Measurements from ENCODE around the gene PNPLA2. TPM values are rescaled to one million over a fixed set of nuclear protein-coding genes. Genes with fewer than 3 reads are reported as not detected.

The PNPLA2 gene
- total RNA-seq, 4 donors from 2014 or later, result 58.9 to 93.3 (median 91.7) TPM

DNA sequence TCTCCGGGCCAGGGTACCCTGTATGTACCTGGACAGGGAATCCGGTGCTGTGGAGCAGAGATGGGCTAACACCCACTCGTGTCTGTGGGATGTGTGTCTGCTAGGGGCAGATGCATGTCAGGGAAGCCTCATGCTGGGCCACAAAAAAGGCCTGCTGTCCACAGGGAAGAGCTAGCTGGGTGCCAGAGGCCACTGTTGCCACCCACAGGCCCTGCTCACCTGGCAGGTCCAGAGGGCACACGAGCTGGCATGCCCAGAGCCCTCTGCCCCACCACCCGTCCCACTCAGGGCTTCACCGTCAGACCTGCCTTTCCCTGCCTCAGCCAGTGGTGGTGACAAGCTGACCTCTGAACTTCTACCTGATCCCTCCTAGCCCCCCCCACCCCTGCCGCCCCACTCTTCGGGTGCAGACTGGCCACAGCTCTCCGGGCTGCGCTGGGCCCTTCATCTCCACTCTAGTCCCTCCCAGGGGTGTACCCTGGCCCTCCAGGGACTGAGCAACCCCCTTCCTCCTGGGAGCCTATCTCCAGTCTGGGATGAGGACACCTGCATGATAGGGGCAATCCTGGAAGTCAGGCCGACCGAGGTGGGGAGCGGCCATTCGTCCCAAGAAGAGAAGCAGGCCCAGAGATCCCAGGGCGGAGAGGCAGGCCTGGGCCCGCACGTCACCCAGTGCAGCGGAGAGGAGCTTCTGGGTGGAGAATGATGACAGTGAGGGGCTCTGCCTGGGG lies 22.0 kb upstream of the PNPLA2 start:
- TF ChIP-seq, protein P1, sequence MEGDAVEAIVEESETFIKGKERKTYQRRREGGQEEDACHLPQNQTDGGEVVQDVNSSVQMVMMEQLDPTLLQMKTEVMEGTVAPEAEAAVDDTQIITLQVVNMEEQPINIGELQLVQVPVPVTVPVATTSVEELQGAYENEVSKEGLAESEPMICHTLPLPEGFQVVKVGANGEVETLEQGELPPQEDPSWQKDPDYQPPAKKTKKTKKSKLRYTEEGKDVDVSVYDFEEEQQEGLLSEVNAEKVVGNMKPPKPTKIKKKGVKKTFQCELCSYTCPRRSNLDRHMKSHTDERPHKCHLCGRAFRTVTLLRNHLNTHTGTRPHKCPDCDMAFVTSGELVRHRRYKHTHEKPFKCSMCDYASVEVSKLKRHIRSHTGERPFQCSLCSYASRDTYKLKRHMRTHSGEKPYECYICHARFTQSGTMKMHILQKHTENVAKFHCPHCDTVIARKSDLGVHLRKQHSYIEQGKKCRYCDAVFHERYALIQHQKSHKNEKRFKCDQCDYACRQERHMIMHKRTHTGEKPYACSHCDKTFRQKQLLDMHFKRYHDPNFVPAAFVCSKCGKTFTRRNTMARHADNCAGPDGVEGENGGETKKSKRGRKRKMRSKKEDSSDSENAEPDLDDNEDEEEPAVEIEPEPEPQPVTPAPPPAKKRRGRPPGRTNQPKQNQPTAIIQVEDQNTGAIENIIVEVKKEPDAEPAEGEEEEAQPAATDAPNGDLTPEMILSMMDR (IDR thresholded peaks at IDR 0.05 in 4 of 5, conservative IDR thresholded peaks at IDR 0.05 in 1 of 5), result no peak
- TF ChIP-seq POLR2A (IDR thresholded peaks at IDR 0.05), result no peak
- H3K4me1 ChIP-seq, result peaks cover 11 to 35% of the 10 kb centered on the region in 2 donors
- peak overlapping the region; percentile 57 to 69 (median 64) for H3K27ac ChIP-seq
- in situ Hi-C loops (cut with MboI; ENCODE audit: low sequenced_read_pairs in 4 of 4) (no loop called here), intact Hi-C loops (cut with DNase I; ENCODE audit: low total_unique reads) (loop anchor here (5.0 kb wide), 1 partner anchor 134 kb away; no protein-coding TSS in a partner anchor)
- H3K36me3 ChIP-seq, result peaks cover 0 to 26% of the 10 kb centered on the region in 2 donors
- DNase-seq (no peak), ATAC-seq (no peak)
- peaks cover 12 to 26% (median 24%) of the 10 kb centered on the region in 3 donors for H3K27me3 ChIP-seq
- no peaks in the 10 kb centered on the region for H3K9me3 ChIP-seq
- H3K4me3 ChIP-seq, result peak overlapping the region; percentile 64 to 71 (median 68)

DNA sequence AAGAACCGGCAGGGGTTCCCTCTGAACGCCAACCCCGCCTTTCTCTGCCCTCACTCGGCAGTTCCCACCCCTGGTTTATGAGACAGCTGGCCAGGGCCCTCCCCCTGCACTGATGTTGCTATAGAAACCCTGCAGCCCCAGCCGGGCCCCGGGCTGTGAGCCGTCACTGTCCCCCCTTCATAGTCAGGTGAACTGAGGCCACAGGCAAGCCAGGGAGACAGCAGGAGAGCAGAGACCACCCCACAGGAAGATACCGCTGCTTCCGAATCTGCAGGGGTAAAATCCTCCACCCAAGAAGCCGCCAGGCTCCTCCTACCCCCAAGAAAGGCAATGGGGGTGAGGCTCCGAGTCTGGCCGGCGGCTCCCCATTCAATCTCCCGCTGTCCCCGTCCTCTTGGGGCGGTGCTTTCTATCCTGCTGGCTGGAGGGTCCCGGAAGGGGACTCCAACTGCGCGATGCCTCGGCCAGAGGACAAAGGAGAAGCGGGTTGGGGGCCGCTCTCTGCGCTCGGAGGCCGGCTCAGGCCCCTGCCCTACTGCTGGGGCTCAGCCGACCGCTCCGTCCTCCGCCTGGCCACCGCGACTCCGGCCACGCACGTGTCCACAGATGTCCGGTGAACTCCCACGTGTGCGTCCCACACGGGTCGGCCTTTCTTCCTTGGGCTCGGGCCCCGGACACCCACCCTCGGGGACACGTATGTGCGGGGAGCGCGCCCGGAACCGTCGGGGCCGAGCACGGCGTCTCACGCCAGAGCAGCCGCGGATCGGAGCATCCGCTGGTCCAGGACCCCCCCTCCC lies 21.2 kb upstream of the PNPLA2 start:
- intact Hi-C loops (cut with DNase I; ENCODE audit: low total_unique reads), result loop anchor here (1.0 to 5.0 kb wide), 3 partner anchors 50 to 135 kb away; partner anchors contain the start of gene TALDO1
- Histone ChIP-seq H3K36me3 (peaks cover 0 to 33% of the 10 kb centered on the region in 2 donors), H3K27me3 (peaks cover 12 to 26% (median 24%) of the 10 kb centered on the region in 3 donors), H3K4me1 (peaks cover 11 to 35% of the 10 kb centered on the region in 2 donors), H3K27ac (peak overlapping the region; percentile 57 to 69 (median 64)), H3K9me3 (no peaks in the 10 kb centered on the region), H3K4me3 (peak overlapping the region; percentile 64 to 71 (median 68))
- no peak for TF ChIP-seq POLR2A (IDR thresholded peaks at IDR 0.05)
- TF ChIP-seq, protein P1 (IDR thresholded peaks at IDR 0.05 in 4 of 5, conservative IDR thresholded peaks at IDR 0.05 in 1 of 5), result no peak
- DNase-seq (no peak), ATAC-seq (peak; percentile 33 to 35)
- in situ Hi-C loops (cut with MboI; ENCODE audit: low sequenced_read_pairs in 4 of 4), result no loop called here

DNA sequence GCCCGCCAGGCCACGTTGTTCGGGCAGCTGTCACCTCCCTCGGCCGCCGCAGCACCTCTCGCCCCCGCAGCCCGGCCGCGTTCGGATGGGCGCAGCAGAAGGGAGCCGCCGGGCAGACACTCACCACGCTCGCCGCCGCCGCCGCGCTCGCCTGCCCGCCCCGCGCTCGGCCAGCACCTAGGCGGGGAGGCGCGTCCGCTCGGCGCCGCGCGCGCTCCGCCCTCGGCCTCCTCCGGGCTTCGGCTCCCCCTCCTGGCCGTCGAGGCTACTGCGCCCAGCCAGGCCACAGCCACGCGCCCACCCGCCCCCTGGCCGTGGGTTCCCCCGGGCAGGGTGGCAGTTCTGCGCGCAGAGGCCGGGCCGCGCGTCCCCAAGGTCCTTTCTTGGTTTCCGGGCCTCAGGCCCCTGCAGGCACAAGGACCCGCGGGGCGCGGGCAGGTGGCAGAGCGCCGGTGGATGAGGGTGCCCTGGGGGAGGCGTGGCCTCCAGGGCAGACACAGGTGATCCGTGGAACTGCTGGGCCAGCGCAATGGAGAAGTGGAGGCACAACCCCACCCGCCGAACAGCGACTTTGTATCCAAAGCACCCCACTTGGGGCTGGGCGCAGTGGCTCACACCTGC lies 20.5 kb upstream of the PNPLA2 start, which contains the start of gene SLC25A22:
Gene SLC25A22, minus strand, starts transcription at position 189 of the 621 bp plus-strand sequence. CDS start 3,275 bp downstream, outside the sequence.
- peaks cover 11 to 35% of the 10 kb centered on the region in 2 donors for H3K4me1 ChIP-seq
- H3K27ac ChIP-seq, result peak within 1 kb of the TSS; percentile 57 to 69 (median 64)
- H3K27me3 ChIP-seq, result peaks cover 10 to 24% (median 23%) of the 10 kb centered on the region in 3 donors
- ATAC-seq (peak; percentile 67 to 79), DNase-seq (peak in 1 of 2 donors; percentile 57)
- intact Hi-C loops (cut with DNase I; ENCODE audit: low total_unique reads), result loop anchor here (1.0 to 5.0 kb wide), 3 partner anchors 51 to 136 kb away; partner anchors contain the start of gene TALDO1
- peaks cover 0 to 40% of the 10 kb centered on the region in 2 donors for H3K36me3 ChIP-seq
- H3K4me3 ChIP-seq, result peak within 1 kb of the TSS; percentile 64 to 71 (median 68)
- no peaks in the 10 kb centered on the region for H3K9me3 ChIP-seq
- TF ChIP-seq POLR2A (IDR thresholded peaks at IDR 0.05), result no peak
- TF ChIP-seq, protein P1 (IDR thresholded peaks at IDR 0.05 in 4 of 5, conservative IDR thresholded peaks at IDR 0.05 in 1 of 5), result peak; percentile 73 to 97 (median 92)
- in situ Hi-C loops (cut with MboI; ENCODE audit: low sequenced_read_pairs in 4 of 4), result no loop called here

DNA sequence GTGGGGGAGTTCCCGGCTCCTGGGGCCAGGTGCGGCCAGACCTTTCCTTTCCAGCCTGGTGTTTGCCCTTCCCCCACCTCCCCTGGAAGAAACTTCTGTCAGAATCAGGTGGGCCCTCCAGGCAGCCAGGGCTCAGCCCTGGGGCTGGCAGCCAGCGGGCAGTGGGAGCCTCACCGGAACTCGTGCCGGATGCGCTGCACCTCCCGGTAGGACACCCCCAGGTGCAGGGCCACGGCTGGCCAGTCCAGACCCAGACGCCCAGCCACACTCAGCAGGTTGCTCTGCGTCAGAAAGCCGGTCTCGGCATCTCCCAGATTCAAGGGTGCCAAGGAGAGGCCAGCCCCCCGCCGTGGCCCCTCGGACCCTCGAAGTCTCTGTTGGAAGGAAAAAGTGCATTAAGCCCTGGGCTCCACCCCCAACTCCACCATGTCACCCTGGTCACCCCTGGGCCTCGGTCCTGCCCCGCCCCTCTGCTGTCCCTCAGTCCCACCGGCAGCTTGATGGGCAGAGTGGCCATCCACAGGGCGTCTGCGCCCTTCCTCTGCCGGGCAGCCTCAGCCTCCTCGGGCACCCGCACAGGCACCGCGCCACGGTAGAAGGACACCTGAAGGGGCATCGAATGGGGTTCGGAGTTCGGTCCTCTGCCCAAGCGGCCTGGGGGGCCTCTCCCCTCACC lies 18.9 kb upstream of the PNPLA2 start:
- Histone ChIP-seq H3K4me3 (no peak overlapping the region), H3K9me3 (no peaks in the 10 kb centered on the region), H3K36me3 (peaks cover 0 to 41% of the 10 kb centered on the region in 2 donors), H3K27ac (no peak overlapping the region), H3K27me3 (peaks cover 3 to 11% (median 8%) of the 10 kb centered on the region in 3 donors), H3K4me1 (peaks cover 22 to 46% of the 10 kb centered on the region in 2 donors)
- intact Hi-C loops (cut with DNase I; ENCODE audit: low total_unique reads), result loop anchor here (5.0 kb wide), 1 partner anchor 137 kb away; no protein-coding TSS in a partner anchor
- no peak for ATAC-seq
- in situ Hi-C loops (cut with MboI; ENCODE audit: low sequenced_read_pairs in 4 of 4), result no loop called here
- DNase-seq, result no peak
- no peak for TF ChIP-seq POLR2A (IDR thresholded peaks at IDR 0.05)
- TF ChIP-seq, protein P1 (IDR thresholded peaks at IDR 0.05 in 4 of 5, conservative IDR thresholded peaks at IDR 0.05 in 1 of 5), result no peak

All from gastrocnemius medialis (tissue), 4 donors.